Measurements from ENCODE around the gene SEBOX.

SEBOX gene

DNA sequence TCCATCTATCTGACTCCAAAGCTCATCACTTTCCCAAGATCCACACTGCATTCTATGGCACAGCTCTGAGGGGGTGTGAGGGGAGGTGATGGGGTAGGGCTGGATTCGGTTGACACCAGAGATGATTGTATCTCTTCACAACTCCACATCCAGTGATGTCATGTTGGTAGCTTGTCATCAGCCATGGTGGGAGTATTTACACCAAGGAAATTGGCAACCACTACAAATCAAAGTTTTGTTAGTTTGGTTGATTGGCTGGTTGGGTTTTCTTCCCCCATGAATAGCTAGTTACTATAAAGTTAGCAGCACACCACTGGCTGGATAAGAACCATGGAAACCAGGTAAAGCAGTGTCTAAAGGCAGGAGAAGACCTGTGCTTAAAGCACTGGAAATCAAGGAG is 26.0 kb upstream of the SEBOX start:
- no peak for TF ChIP-seq ELF4 (IDR thresholded peaks at IDR 0.05)
- no peak for TF ChIP-seq FOXM1 (IDR thresholded peaks at IDR 0.05; ENCODE audit: borderline replicate concordance)
- no peak for TF ChIP-seq SUZ12 (IDR thresholded peaks at IDR 0.05)
- TF ChIP-seq L3MBTL2 (conservative IDR thresholded peaks at IDR 0.05): no peak
- no peak for TF ChIP-seq TARDBP (IDR thresholded peaks at IDR 0.05)
- TF ChIP-seq NFRKB (IDR thresholded peaks at IDR 0.05): no peak
- TF ChIP-seq ARNT (IDR thresholded peaks at IDR 0.05): no peak
- no peak for TF ChIP-seq FOXA1 (IDR thresholded peaks at IDR 0.05)
- no peak for TF ChIP-seq HDGF (IDR thresholded peaks at IDR 0.05; ENCODE audit: borderline replicate concordance)
- TF ChIP-seq, protein P1, sequence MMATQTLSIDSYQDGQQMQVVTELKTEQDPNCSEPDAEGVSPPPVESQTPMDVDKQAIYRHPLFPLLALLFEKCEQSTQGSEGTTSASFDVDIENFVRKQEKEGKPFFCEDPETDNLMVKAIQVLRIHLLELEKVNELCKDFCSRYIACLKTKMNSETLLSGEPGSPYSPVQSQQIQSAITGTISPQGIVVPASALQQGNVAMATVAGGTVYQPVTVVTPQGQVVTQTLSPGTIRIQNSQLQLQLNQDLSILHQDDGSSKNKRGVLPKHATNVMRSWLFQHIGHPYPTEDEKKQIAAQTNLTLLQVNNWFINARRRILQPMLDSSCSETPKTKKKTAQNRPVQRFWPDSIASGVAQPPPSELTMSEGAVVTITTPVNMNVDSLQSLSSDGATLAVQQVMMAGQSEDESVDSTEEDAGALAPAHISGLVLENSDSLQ (IDR thresholded peaks at IDR 0.05): no peak
- TF ChIP-seq SP1 (IDR thresholded peaks at IDR 0.05): no peak
- no peak for TF ChIP-seq FOXK2 (IDR thresholded peaks at IDR 0.05)
- no peak for TF ChIP-seq ZNF384 (IDR thresholded peaks at IDR 0.05)
- TF ChIP-seq LEF1 (IDR thresholded peaks at IDR 0.05; ENCODE audit: borderline replicate concordance): no peak
- no peak for TF ChIP-seq BHLHE40 (IDR thresholded peaks at IDR 0.05; ENCODE audit: borderline replicate concordance)
- POLR2A ChIA-PET: interaction anchor here (1.0 kb wide), 2 partner anchors 11 to 14 kb away, joined by 3 to 4 read pairs; no protein-coding TSS in a partner anchor
- no peak for DNase-seq (ENCODE audit: extremely low spot score)
- CTCF ChIA-PET: no interaction called here

DNA sequence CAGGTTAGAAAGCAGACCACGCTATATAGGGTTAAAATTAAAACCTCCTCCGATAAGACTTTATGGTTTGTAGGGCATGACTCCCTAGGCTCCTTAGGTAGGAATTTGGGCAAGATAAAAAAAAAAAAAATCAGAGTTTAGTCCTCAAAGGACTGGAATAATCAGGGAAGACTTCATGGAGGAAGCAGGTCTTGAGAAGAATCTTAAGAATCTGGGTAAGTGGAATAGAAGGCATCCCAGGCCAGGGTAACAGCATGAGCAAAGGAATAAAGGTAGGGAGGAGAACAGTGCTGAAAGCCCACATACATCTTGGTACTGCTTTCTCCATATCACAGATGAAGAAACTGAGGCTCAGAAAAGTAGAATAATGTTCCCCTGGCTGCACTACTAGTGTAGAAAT is 25.6 kb upstream of the SEBOX start:
- no peak for DNase-seq (ENCODE audit: extremely low spot score)
- ChIA-PET POLR2A (interaction anchor here (1.0 kb wide), 1 partner anchor 14 kb away, joined by 3 read pairs; no protein-coding TSS in a partner anchor), CTCF (no interaction called here)
- TF ChIP-seq CTBP1 (IDR thresholded peaks at IDR 0.05; ENCODE audit: borderline replicate concordance) (no peak), NFRKB (IDR thresholded peaks at IDR 0.05) (no peak), BHLHE40 (IDR thresholded peaks at IDR 0.05; ENCODE audit: borderline replicate concordance) (no peak), L3MBTL2 (conservative IDR thresholded peaks at IDR 0.05) (no peak), LEF1 (IDR thresholded peaks at IDR 0.05; ENCODE audit: borderline replicate concordance) (no peak), SP1 (IDR thresholded peaks at IDR 0.05) (no peak), ARNT (IDR thresholded peaks at IDR 0.05) (no peak), HDGF (IDR thresholded peaks at IDR 0.05; ENCODE audit: borderline replicate concordance) (no peak)
- TF ChIP-seq, protein P1 (IDR thresholded peaks at IDR 0.05): no peak

DNA sequence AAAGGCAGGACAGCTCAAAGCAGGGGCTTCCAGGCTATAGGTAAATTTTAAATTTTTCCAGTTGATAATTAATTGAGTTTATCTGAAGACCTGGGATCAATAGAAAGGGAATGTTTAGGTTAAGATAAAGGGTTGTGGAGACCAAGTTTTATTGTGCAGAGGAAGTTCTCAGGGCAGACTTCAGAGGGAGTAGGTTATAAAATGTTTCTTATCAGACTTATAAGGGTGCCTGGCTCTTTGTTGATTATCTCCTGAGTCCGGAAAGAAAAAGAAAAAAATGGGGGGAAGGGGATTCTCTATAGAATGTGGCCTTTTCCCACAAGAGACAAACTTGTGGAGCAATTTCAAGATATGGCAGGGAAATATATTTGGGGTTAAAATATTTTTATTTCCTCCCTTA is 25.1 kb upstream of the SEBOX start:
- no peak for TF ChIP-seq BHLHE40 (IDR thresholded peaks at IDR 0.05; ENCODE audit: borderline replicate concordance)
- TF ChIP-seq FOXA1 (IDR thresholded peaks at IDR 0.05): no peak
- TF ChIP-seq LEF1 (IDR thresholded peaks at IDR 0.05; ENCODE audit: borderline replicate concordance): no peak
- no peak for TF ChIP-seq ZNF384 (IDR thresholded peaks at IDR 0.05)
- TF ChIP-seq FOXK2 (IDR thresholded peaks at IDR 0.05): no peak
- no peak for TF ChIP-seq FOXM1 (IDR thresholded peaks at IDR 0.05; ENCODE audit: borderline replicate concordance)
- TF ChIP-seq SP1 (IDR thresholded peaks at IDR 0.05): no peak
- TF ChIP-seq, protein P1 (IDR thresholded peaks at IDR 0.05): no peak
- TF ChIP-seq ARNT (IDR thresholded peaks at IDR 0.05): no peak
- no peak for TF ChIP-seq NFRKB (IDR thresholded peaks at IDR 0.05)
- no peak for TF ChIP-seq ELF4 (IDR thresholded peaks at IDR 0.05)
- TF ChIP-seq CTBP1 (IDR thresholded peaks at IDR 0.05; ENCODE audit: borderline replicate concordance): no peak
- no peak for TF ChIP-seq SUZ12 (IDR thresholded peaks at IDR 0.05)
- TF ChIP-seq HDGF (IDR thresholded peaks at IDR 0.05; ENCODE audit: borderline replicate concordance): no peak
- no peak for TF ChIP-seq L3MBTL2 (conservative IDR thresholded peaks at IDR 0.05)
- TF ChIP-seq TARDBP (IDR thresholded peaks at IDR 0.05): no peak
- POLR2A ChIA-PET: no interaction called here
- CTCF ChIA-PET: no interaction called here
- no peak for DNase-seq (ENCODE audit: extremely low spot score)

DNA sequence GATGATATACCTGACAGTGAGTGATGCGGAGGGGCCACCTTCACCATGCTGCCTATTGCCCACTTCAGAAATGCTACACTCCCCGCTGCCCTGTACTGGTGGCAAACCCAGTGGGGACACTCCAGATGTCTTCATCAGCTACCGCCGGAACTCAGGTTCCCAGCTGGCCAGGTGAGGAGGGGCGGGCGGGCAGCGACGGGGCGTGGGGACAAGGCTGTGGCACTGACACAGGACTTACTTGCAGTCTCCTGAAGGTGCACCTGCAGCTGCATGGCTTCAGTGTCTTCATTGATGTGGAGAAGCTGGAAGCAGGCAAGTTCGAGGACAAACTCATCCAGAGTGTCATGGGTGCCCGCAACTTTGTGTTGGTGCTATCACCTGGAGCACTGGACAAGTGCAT is 23.1 kb upstream of the SEBOX start:
- ChIA-PET POLR2A (no interaction called here), CTCF (no interaction called here)
- TF ChIP-seq ZNF384 (IDR thresholded peaks at IDR 0.05) (no peak), ARNT (IDR thresholded peaks at IDR 0.05) (no peak), ELF4 (IDR thresholded peaks at IDR 0.05) (no peak), SP1 (IDR thresholded peaks at IDR 0.05) (no peak), TARDBP (IDR thresholded peaks at IDR 0.05) (no peak), FOXK2 (IDR thresholded peaks at IDR 0.05) (no peak), FOXM1 (IDR thresholded peaks at IDR 0.05; ENCODE audit: borderline replicate concordance) (no peak)
- TF ChIP-seq, protein P1 (IDR thresholded peaks at IDR 0.05): no peak
- DNase-seq (ENCODE audit: extremely low spot score): no peak

DNA sequence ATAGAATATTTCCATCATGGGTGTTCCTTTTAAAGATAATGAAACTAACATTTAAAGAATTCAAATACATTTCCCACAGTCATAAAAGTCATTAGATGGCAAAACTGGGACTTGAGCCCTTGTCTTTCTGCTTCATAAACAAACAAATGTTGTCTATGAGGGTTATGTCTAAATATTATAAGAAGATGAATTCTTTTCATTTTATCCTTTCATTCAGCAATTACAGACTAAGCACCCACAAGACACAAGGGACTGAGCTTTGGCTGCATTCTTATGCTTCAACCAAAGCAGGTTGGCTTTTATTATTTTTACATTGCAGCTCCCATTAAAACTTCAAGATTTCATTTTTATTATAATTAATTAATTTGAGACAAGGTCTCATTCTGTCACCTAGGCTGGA is 21.4 kb upstream of the SEBOX start:
- no peak for DNase-seq (ENCODE audit: extremely low spot score)
- no peak for TF ChIP-seq FOXK2 (IDR thresholded peaks at IDR 0.05)
- no peak for TF ChIP-seq L3MBTL2 (conservative IDR thresholded peaks at IDR 0.05)
- TF ChIP-seq NFRKB (IDR thresholded peaks at IDR 0.05): no peak
- no peak for TF ChIP-seq TARDBP (IDR thresholded peaks at IDR 0.05)
- TF ChIP-seq ELF4 (IDR thresholded peaks at IDR 0.05): no peak
- ChIA-PET CTCF (interaction anchor here (0.6 kb wide), 1 partner anchor 56 kb away, joined by 3 read pairs; no protein-coding TSS in a partner anchor), POLR2A (interaction anchor here (1.0 to 1.4 kb wide), 2 partner anchors 20 to 51 kb away, joined by 3 to 4 read pairs; partner anchors contain the start of genes IFT20, SLC46A1 and TNFAIP1)

DNA sequence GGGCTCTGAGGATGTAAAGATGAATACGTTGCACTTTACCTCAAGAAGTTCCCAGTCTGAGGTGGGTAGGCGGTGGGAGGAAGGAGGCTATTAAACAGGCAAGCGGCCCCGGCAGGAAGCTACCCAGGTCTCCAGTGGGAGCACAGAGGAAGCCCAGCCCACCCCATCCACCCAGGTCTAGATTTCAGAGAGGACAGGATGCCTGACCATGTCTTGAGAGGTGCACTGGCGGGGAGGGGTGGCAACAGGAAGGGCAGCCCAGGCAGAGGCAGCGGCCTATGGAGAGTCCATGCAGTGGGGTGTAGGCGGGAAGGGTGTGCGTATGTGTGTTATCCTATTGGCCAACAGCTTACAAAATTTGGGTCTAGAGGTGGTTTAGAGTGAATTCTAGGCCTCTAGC is 20.4 kb upstream of the SEBOX start:
- TF ChIP-seq LEF1 (IDR thresholded peaks at IDR 0.05; ENCODE audit: borderline replicate concordance) (no peak), BHLHE40 (IDR thresholded peaks at IDR 0.05; ENCODE audit: borderline replicate concordance) (no peak), NFRKB (IDR thresholded peaks at IDR 0.05) (no peak), FOXM1 (IDR thresholded peaks at IDR 0.05; ENCODE audit: borderline replicate concordance) (no peak), FOXA1 (IDR thresholded peaks at IDR 0.05) (no peak), ZNF384 (IDR thresholded peaks at IDR 0.05) (no peak), ARNT (IDR thresholded peaks at IDR 0.05) (no peak)
- no peak for DNase-seq (ENCODE audit: extremely low spot score)
- ChIA-PET CTCF (no interaction called here), POLR2A (interaction anchor here (0.9 kb wide), 1 partner anchor 11 kb away, joined by 3 read pairs; no protein-coding TSS in a partner anchor)
